HepG2 (cell line): ENCODE measurements around the gene ATAD2B. TPM values are rescaled to one million over a fixed set of nuclear protein-coding genes. Genes with fewer than 3 reads are reported as not detected.

ENCODE experiments used
- CREB1 ChIP-seq, 2 experiments: fragments of 450-650 bp in 1 of 2; IDR thresholded peaks; 2 replicates each; pipeline ENCODE4 v1.6.1; 2016 to 2017; ENCODE audit warnings: control low read depth in 1 of 2, mild to moderate bottlenecking in 1 of 2, missing compliant biosample characterization in 1 of 2, missing genetic modification characterization in 1 of 2
- MLXIP ChIP-seq: sonication (generic); formaldehyde crosslinking; IDR thresholded peaks from 2 replicates; pipeline ENCODE4 v1.9.0; 2021; ENCODE audit warnings: missing genetic modification reagents, borderline replicate concordance
- ZBTB40 ChIP-seq, 2 experiments: fragments of 450-650 bp in 1 of 2; sonication (generic) in 1 of 2; formaldehyde crosslinking in 1 of 2; IDR thresholded peaks; 2 replicates each; pipeline versions ENCODE4 v1.6.1 to v1.8.0; 2016 to 2022; ENCODE audit warnings: antibody characterized with exemption in 1 of 2, mild to moderate bottlenecking in 1 of 2, missing genetic modification reagents in 1 of 2
- ZNF260 ChIP-seq: sonication (generic); formaldehyde crosslinking; IDR thresholded peaks from 2 replicates; pipeline ENCODE4 v1.4.0; 2020; ENCODE audit warnings: missing genetic modification reagents, low read depth, mild to moderate bottlenecking, borderline replicate concordance
- ZNF691 ChIP-seq: sonication (generic); formaldehyde crosslinking; IDR thresholded peaks from 2 replicates; pipeline ENCODE4 v1.4.0; 2020; ENCODE audit warnings: missing genetic modification reagents, low read depth, mild to moderate bottlenecking, borderline replicate concordance
- polyA plus RNA-seq, 8 experiments: library from polyadenylated mRNA; depleted of rRNA in 3 of 8; stranded (reverse) in 7 of 8; unstranded in 1 of 8; fragments of >200 nt; fragmentation: Illumina TruSeq in 4 of 8; extraction: Trizol in 4 of 8; gene quantifications; 2 replicates each; pipeline versions ENCODE4 v1.2.1 to v1.2.3, GENCODE V29; 2011 to 2016; ENCODE audit warnings: low read depth in 4 of 8, missing spikeins in 1 of 8, mixed read lengths in 1 of 8; ENCODE audit not compliant: insufficient read depth in 1 of 8
- total RNA-seq, 5 experiments: library from RNA; depleted of rRNA; stranded (reverse); fragments of >200 nt; fragmentation: Illumina TruSeq; extraction: Trizol; gene quantifications; 2 replicates each; pipeline ENCODE4 v1.2.3, GENCODE V29; 2016; ENCODE audit warnings: low read depth in 1 of 5
- TF ChIP-seq, protein P1 (sequence below): sonication (generic); formaldehyde crosslinking; IDR thresholded peaks from 2 replicates; pipeline ENCODE4 v1.9.0; 2021; ENCODE audit warnings: missing genetic modification reagents, borderline replicate concordance
- TF ChIP-seq, protein P2 (sequence below): IDR thresholded peaks from 2 replicates; pipeline ENCODE4 v1.6.1; 2016; ENCODE audit warnings: low read depth, control low read depth

Gene ATAD2B
- total and polyA plus RNA-seq, 2 of the 13 experiments (the other 11 are each of a cell fraction or from before 2014, with no cell fraction given), result 5.3 to 22.2 TPM

DNA sequence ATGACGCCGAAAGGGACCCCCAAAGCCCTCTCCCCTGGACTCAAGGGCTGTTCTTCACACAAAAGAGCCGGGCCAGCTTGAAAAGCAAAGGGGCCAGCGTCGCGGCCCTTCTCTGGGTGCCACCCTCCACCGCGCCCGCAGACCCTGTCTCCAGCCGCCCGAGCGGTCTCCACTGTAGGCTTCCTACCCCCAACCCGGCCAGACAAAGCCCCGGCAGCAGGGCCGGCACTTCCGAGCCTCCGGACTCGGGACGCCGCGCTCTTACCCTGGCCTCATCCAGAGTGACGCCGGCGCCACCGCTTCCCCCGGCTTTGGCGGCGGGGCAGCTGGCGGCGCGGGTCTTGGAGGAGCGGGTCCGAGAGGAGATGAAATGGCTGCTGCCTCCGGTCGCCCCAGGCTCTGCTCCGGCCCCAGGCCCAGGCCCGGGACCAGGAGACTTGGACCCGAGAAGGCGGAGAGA lies 603 bp downstream of the ATAD2B start (continued):
- TF ChIP-seq ZBTB40 (IDR thresholded peaks at IDR 0.05), result no peak
- TF ChIP-seq ZBTB40 (CRISPR knock-in tag; IDR thresholded peaks at IDR 0.05), result no peak; the same call in 1 of the 2 replicates
- TF ChIP-seq, protein P1, sequence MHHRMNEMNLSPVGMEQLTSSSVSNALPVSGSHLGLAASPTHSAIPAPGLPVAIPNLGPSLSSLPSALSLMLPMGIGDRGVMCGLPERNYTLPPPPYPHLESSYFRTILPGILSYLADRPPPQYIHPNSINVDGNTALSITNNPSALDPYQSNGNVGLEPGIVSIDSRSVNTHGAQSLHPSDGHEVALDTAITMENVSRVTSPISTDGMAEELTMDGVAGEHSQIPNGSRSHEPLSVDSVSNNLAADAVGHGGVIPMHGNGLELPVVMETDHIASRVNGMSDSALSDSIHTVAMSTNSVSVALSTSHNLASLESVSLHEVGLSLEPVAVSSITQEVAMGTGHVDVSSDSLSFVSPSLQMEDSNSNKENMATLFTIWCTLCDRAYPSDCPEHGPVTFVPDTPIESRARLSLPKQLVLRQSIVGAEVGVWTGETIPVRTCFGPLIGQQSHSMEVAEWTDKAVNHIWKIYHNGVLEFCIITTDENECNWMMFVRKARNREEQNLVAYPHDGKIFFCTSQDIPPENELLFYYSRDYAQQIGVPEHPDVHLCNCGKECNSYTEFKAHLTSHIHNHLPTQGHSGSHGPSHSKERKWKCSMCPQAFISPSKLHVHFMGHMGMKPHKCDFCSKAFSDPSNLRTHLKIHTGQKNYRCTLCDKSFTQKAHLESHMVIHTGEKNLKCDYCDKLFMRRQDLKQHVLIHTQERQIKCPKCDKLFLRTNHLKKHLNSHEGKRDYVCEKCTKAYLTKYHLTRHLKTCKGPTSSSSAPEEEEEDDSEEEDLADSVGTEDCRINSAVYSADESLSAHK (CRISPR knock-in tag), result no peak
- TF ChIP-seq ZNF691 (CRISPR knock-in tag), result no peak
- no peak for TF ChIP-seq MLXIP (CRISPR knock-in tag)
- TF ChIP-seq, protein P2, sequence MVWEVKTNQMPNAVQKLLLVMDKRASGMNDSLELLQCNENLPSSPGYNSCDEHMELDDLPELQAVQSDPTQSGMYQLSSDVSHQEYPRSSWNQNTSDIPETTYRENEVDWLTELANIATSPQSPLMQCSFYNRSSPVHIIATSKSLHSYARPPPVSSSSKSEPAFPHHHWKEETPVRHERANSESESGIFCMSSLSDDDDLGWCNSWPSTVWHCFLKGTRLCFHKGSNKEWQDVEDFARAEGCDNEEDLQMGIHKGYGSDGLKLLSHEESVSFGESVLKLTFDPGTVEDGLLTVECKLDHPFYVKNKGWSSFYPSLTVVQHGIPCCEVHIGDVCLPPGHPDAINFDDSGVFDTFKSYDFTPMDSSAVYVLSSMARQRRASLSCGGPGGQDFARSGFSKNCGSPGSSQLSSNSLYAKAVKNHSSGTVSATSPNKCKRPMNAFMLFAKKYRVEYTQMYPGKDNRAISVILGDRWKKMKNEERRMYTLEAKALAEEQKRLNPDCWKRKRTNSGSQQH, result peak; percentile 18; the same call in 1 of the 2 replicates
- TF ChIP-seq ZNF260 (CRISPR knock-in tag), result no peak
- TF ChIP-seq CREB1 (IDR thresholded peaks at IDR 0.05), result no peak
- TF ChIP-seq CREB1 (CRISPR knock-in tag; IDR thresholded peaks at IDR 0.05), result no peak
